Amniotic stem cell (primary cell): ENCODE data around the gene LGR5.

ENCODE experiments used
- DNase-seq: peaks from one replicate; lab custom pipeline; 2025; lab: John Stamatoyannopoulos, UW

The LGR5 gene

GRCh38 chr12:71438670-71439361 is 782 bp upstream of the LGR5 start:
- DNase-seq = no peak

GRCh38 chr12:71439362-71439612 is 311 bp upstream of the LGR5 start:
- no peak for DNase-seq

- DNase-seq = no peak
Observed at GRCh38 chr12:71440345-71440762, 756 bp downstream of the LGR5 start.

GRCh38 chr12:71440763-71441748 is 1.5 kb downstream of the LGR5 start:
- no peak for DNase-seq

GRCh38 chr12:71441836-71442566 is 2.4 kb downstream of the LGR5 start:
- no peak for DNase-seq

- no peak for DNase-seq
Observed at GRCh38 chr12:71442567-71442931, 3.0 kb downstream of the LGR5 start.

- DNase-seq = no peak
Observed at GRCh38 chr12:71445071-71445470, 5.5 kb downstream of the LGR5 start.

GRCh38 chr12:71447691-71448132 is 8.1 kb downstream of the LGR5 start:
- DNase-seq = no peak

GRCh38 chr12:71448150-71448581 is 8.6 kb downstream of the LGR5 start:
- DNase-seq = no peak

GRCh38 chr12:71449373-71450070 is 9.9 kb downstream of the LGR5 start:
- DNase-seq = no peak

- no peak for DNase-seq
Observed at GRCh38 chr12:71452006-71452405, 12.4 kb downstream of the LGR5 start.

- DNase-seq = no peak
Observed at GRCh38 chr12:71455028-71455737, 15.6 kb downstream of the LGR5 start.

GRCh38 chr12:71456316-71456715 is 16.7 kb downstream of the LGR5 start:
- no peak for DNase-seq

GRCh38 chr12:71456990-71457389 is 17.4 kb downstream of the LGR5 start:
- no peak for DNase-seq

GRCh38 chr12:71460318-71460717 is 20.7 kb downstream of the LGR5 start:
- DNase-seq = no peak

- DNase-seq = no peak
Observed at GRCh38 chr12:71460850-71461609, 21.4 kb downstream of the LGR5 start.

GRCh38 chr12:71461787-71462328 is 22.3 kb downstream of the LGR5 start:
- no peak for DNase-seq

- no peak for DNase-seq
Observed at GRCh38 chr12:71465796-71466195, 26.2 kb downstream of the LGR5 start.

- no peak for DNase-seq
Observed at GRCh38 chr12:71469258-71469750, 29.7 kb downstream of the LGR5 start.

GRCh38 chr12:71472441-71472911 is 32.9 kb downstream of the LGR5 start:
- no peak for DNase-seq
